DND-41 (cell line): ENCODE data around the gene ANKMY2.

Experiments
- CTCF ChIP-seq: IDR thresholded peaks from 2 replicates; pipeline ENCODE4 v1.5.1; 2012; ENCODE audit warnings: borderline replicate concordance, low read length, moderate library complexity, mild to moderate bottlenecking; ENCODE audit not compliant: poor library complexity, severe bottlenecking; ENCODE audit errors: extremely low read depth
- EZH2 ChIP-seq: IDR thresholded peaks from 3 replicates; pipeline ENCODE4 v1.6.1; 2012; ENCODE audit warnings: borderline replicate concordance, low read depth, mild to moderate bottlenecking, moderate library complexity, low read length, inconsistent platforms; ENCODE audit not compliant: severe bottlenecking

DNA sequence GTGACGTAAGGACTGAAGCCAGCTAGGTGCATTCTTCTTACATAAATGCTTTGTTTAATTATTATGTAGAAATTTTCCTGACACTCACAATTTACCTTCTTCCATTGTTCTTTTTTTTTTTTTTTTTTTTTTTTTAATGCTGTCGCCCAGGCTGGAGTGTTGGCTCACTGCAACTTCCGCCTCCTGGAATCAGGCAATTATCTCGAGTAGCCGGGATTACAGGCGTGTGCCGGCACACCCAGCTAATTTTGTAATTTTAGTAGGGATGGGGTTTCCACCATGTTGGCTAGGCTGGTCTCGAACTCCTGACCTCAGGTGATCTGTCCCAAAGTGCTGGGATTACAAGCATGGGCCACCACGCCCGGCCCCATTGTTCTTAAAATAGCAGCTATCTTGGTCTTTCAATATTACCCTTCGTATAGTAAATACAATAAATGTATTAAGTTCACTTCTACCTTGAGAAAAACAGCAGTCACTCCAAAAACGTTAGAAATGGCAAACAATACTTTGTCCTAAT lies 32.5 kb upstream of the ANKMY2 start:
- TF ChIP-seq CTCF = no peak
- no peak for TF ChIP-seq EZH2
